NK-92 (cell line): ENCODE results near the gene PLGRKT.
"Not testable (repeated sequence)": the region's sequence is repeated elsewhere in the genome, so short reads cannot be mapped to it uniquely, and the experiment has no call there.

Source experiments
- DNase-seq: peaks from one replicate; lab custom pipeline; 2025; ENCODE audit not compliant: unreplicated experiment; lab: John Stamatoyannopoulos, UW

PLGRKT gene

GRCh38 chr9:5453004-5453403 lies 15.3 kb upstream of the PLGRKT start:
- no peak for DNase-seq

- no peak for DNase-seq
Measured at GRCh38 chr9:5452286-5452609, 14.5 kb upstream of the PLGRKT start.

GRCh38 chr9:5450359-5451091 lies 12.8 kb upstream of the PLGRKT start, which contains the start of gene CD274:
Gene CD274, plus strand, starts transcription at chr9:5450542. Its CDS starts 5,572 bp downstream, at chr9:5456114.
- DNase-seq: no peak

- DNase-seq: no peak
Measured at GRCh38 chr9:5449521-5450358, 12.0 kb upstream of the PLGRKT start.

GRCh38 chr9:5448461-5449435 lies 11.0 kb upstream of the PLGRKT start:
- no peak for DNase-seq

- DNase-seq: no peak
Measured at GRCh38 chr9:5448016-5448415, 10.3 kb upstream of the PLGRKT start.

GRCh38 chr9:5447337-5447736 lies 9.6 kb upstream of the PLGRKT start:
- DNase-seq: no peak

- no peak for DNase-seq
Measured at GRCh38 chr9:5446451-5447236, 8.9 kb upstream of the PLGRKT start.

GRCh38 chr9:5445886-5446285 lies 8.2 kb upstream of the PLGRKT start:
- DNase-seq: no peak

GRCh38 chr9:5445096-5445495 lies 7.4 kb upstream of the PLGRKT start:
- DNase-seq: not testable (repeated sequence)

- no peak for DNase-seq
Measured at GRCh38 chr9:5443850-5444249, 6.1 kb upstream of the PLGRKT start.

- DNase-seq: no peak
Measured at GRCh38 chr9:5442400-5443011, 4.8 kb upstream of the PLGRKT start.

- DNase-seq: no peak
Measured at GRCh38 chr9:5441043-5441442, 3.3 kb upstream of the PLGRKT start.

- DNase-seq: no peak
Measured at GRCh38 chr9:5440426-5440825, 2.7 kb upstream of the PLGRKT start.

GRCh38 chr9:5438301-5439162 lies 807 bp upstream of the PLGRKT start:
- no peak for DNase-seq

GRCh38 chr9:5436441-5436840 lies 1.3 kb downstream of the PLGRKT start:
- DNase-seq: no peak

GRCh38 chr9:5435912-5436311 lies 1.8 kb downstream of the PLGRKT start:
- DNase-seq: no peak

- not testable (repeated sequence) for DNase-seq
Measured at GRCh38 chr9:5433841-5434810, 3.6 kb downstream of the PLGRKT start.
